ENCODE data around the gene UBA6. TPM values are rescaled to one million over a fixed set of nuclear protein-coding genes. Genes with fewer than 3 reads are reported as not detected.

UBA6 gene
- total RNA-seq, 1 experiment from 2014 or later = 72.2 TPM

DNA sequence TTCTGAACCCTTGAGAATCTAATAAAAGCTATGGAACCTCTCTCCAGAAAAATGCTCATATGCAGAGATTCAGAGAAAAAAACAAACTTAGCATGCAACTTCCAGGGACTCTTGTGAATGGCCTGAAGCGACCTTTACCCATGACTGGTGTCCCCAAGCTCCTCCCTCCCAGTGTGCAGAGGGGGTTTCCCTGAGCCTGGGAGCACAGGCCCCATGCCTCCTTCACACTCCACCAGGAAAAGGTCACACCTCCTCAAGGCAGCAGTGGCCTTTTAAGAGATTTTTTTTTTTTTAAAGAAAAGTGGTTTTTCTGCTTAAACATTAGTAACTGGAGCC lies 13.3 kb upstream of the UBA6 start:
- H3T11ph ChIP-seq (ENCODE audit: low read length) = no peak overlapping the region
- H3K4me1 ChIP-seq (ENCODE audit: insufficient read depth, low read length) = peaks cover 9% of the 10 kb centered on the region; the same call in 1 of the 2 replicates
- H3K9me3 Mint-ChIP-seq = peaks cover 0 to 3% of the 10 kb centered on the region in 2 experiments; a peak in 1 of 5 replicates
- no peaks in the 10 kb centered on the region for H3K79me2 ChIP-seq (ENCODE audit: insufficient read depth, low read length)
- no peak overlapping the region for H2BK120ac ChIP-seq (ENCODE audit: low read depth, low read length, poor library complexity, severe bottlenecking)
- no peaks in the 10 kb centered on the region for H3K79me1 ChIP-seq (ENCODE audit: insufficient read depth, low read depth, low read length, poor library complexity, severe bottlenecking)
- no peaks in the 10 kb centered on the region for H3K23me2 ChIP-seq (ENCODE audit: insufficient read length, low read depth, low read length, poor library complexity, severe bottlenecking)
- H2AFZ ChIP-seq (ENCODE audit: low read length) = no peak overlapping the region
- H3K27me3 ChIP-seq (ENCODE audit: insufficient read depth, low read length) = no peaks in the 10 kb centered on the region
- H3K9me3 ChIP-seq (ENCODE audit: control insufficient read depth, low read depth, low read length) = no peaks in the 10 kb centered on the region
- no peak overlapping the region for H2BK12ac ChIP-seq (ENCODE audit: insufficient read length, low read depth, low read length)
- no peak overlapping the region for H3K4ac ChIP-seq (ENCODE audit: low read depth, low read length)
- H4K91ac ChIP-seq (ENCODE audit: insufficient read length, low read depth, low read length) = no peak overlapping the region
- no peak overlapping the region for H2AK5ac ChIP-seq (ENCODE audit: insufficient read length, low read length)
- H2BK5ac ChIP-seq (ENCODE audit: insufficient read length, low read length) = no peak overlapping the region
- no peak overlapping the region for H3K14ac ChIP-seq (ENCODE audit: insufficient read depth, low read length)
- no peak overlapping the region for H2BK20ac ChIP-seq (ENCODE audit: low read depth, low read length, poor library complexity, severe bottlenecking)
- WGBS (ENCODE audit: extremely low coverage, insufficient read length, low lambda C conversion rate) = no CpG with 5 or more reads among the region's 1 CpG
- TF ChIP-seq CTCF (conservative IDR thresholded peaks at IDR 0.05) = no peak
- H3K27ac Mint-ChIP-seq = no peak overlapping the region; a peak in 1 of 7 replicates
- no peak for DNase-seq
- H3K27ac ChIP-seq (ENCODE audit: insufficient read length, low read depth, low read length) = no peak overlapping the region
- H3K4me3 Mint-ChIP-seq = no peak overlapping the region
- no peaks in the 10 kb centered on the region for H3K27me3 Mint-ChIP-seq (ENCODE audit: low read depth)
- no peak overlapping the region for H4K8ac ChIP-seq (replicated peaks; ENCODE audit: insufficient read length, low read depth, low read length)
- H3K56ac ChIP-seq (ENCODE audit: insufficient read length, low read depth, low read length) = no peak overlapping the region
- H3K18ac ChIP-seq (ENCODE audit: insufficient read length, low read depth, low read length) = no peak overlapping the region
- H2BK15ac ChIP-seq (ENCODE audit: low read depth, low read length) = no peak overlapping the region
- no peak overlapping the region for H4K5ac ChIP-seq (ENCODE audit: insufficient read length, low read depth, low read length)
- H3K36me3 Mint-ChIP-seq (ENCODE audit: insufficient read depth in 1 of 3, low read depth in 3 of 3) = peaks cover 9 to 21% (median 11%) of the 10 kb centered on the region in 3 experiments; a peak in 6 of 7 replicates
- no peak overlapping the region for H3K23ac ChIP-seq (ENCODE audit: insufficient read length, low read depth, low read length)
- H3K4me1 Mint-ChIP-seq = peaks cover 32 to 42% of the 10 kb centered on the region in 2 experiments
- no peak overlapping the region for H3K4me2 ChIP-seq (ENCODE audit: insufficient read depth, insufficient read length, low read length)
- no peak overlapping the region for H3K9ac ChIP-seq (ENCODE audit: extremely low read depth, insufficient read length, low read length)
- no peaks in the 10 kb centered on the region for H4K20me1 ChIP-seq (ENCODE audit: control insufficient read depth, insufficient read depth, insufficient read length)

Data from H9 (cell line).